Endodermal cell (in vitro differentiated cells): ENCODE data around the gene NR1I3. TPM values are rescaled to one million over a fixed set of nuclear protein-coding genes. Genes with fewer than 3 reads are reported as not detected.

Source experiments
- DNase-seq: peaks from one replicate; pipeline ENCODE4 v3.0.0-alpha.2; 2017
- H3K27ac ChIP-seq: 2 replicates; pipeline ENCODE4 v1.5.1; 2013; ENCODE audit warnings: mild to moderate bottlenecking, low read depth, low read length, moderate library complexity
- H3K27me3 ChIP-seq: 2 replicates; pipeline ENCODE4 v1.6.1; 2013; ENCODE audit warnings: mild to moderate bottlenecking, low read length, moderate library complexity; ENCODE audit not compliant: insufficient read depth, control insufficient read depth, poor library complexity, severe bottlenecking
- H3K36me3 ChIP-seq: 2 replicates; pipeline ENCODE4 v1.7.0; 2013; ENCODE audit warnings: mild to moderate bottlenecking, low read length, moderate library complexity; ENCODE audit not compliant: control insufficient read depth, insufficient read depth
- H3K4me1 ChIP-seq: one replicate; pipeline ENCODE4 v1.7.0; 2013; ENCODE audit warnings: low read length; ENCODE audit not compliant: control insufficient read depth, insufficient read depth
- H3K4me3 ChIP-seq: 2 replicates; pipeline ENCODE4 v1.5.1; 2013; ENCODE audit warnings: mild to moderate bottlenecking, low read length, moderate library complexity
- H3K9ac ChIP-seq: 2 replicates; pipeline ENCODE4 v1.6.1; 2013; ENCODE audit warnings: mild to moderate bottlenecking, low read length, moderate library complexity; ENCODE audit not compliant: poor library complexity, severe bottlenecking; ENCODE audit errors: extremely low read depth
- H3K9me3 ChIP-seq: 2 replicates; pipeline ENCODE4 v1.6.1; 2013; ENCODE audit warnings: mild to moderate bottlenecking, low read length, moderate library complexity; ENCODE audit not compliant: control insufficient read depth
- H3K27ac Mint-ChIP-seq: 2 replicates; pipeline ENCODE4 v1.8.0; 2020; ENCODE audit warnings: mixed read lengths
- H3K27me3 Mint-ChIP-seq: 2 replicates; pipeline ENCODE4 v1.8.0; 2021; ENCODE audit warnings: mild to moderate bottlenecking, mixed read lengths; ENCODE audit not compliant: insufficient read depth
- H3K36me3 Mint-ChIP-seq: 2 replicates; pipeline ENCODE4 v1.8.0; 2020; ENCODE audit warnings: low read depth, mixed read lengths
- H3K4me1 Mint-ChIP-seq: 2 replicates; pipeline ENCODE4 v1.8.0; 2020; ENCODE audit warnings: mixed read lengths
- H3K4me3 Mint-ChIP-seq: 2 replicates; pipeline ENCODE4 v1.8.0; 2020; ENCODE audit warnings: mild to moderate bottlenecking, moderate library complexity, mixed read lengths
- H3K9me3 Mint-ChIP-seq: 2 replicates; pipeline ENCODE4 v1.8.0; 2020; ENCODE audit warnings: mild to moderate bottlenecking, mixed read lengths
- CTCF ChIP-seq: fragments of 200-600 bp; sonication (generic); conservative IDR thresholded peaks from 2 replicates; pipeline ENCODE4 v1.5.0; 2021; ENCODE audit warnings: antibody characterized with exemption, mild to moderate bottlenecking
- WGBS, 2 experiments: methylation state at CpG; one replicate each; pipeline versions ENCODE4 v1.1.5 to v1.1.7; 2013; ENCODE audit warnings: missing lambda C conversion rate in 2 of 2, mixed read lengths in 1 of 2; ENCODE audit not compliant: insufficient coverage in 1 of 2, insufficient read length in 1 of 2; 5-methylcytosine and 5-hydroxymethylcytosine counted together
- microRNA-seq: library from miRNA; unstranded; fragments of <30 nt; microRNA quantifications from one replicate; pipeline ENCODE4 v1.2.0, GENCODE V29; 2020; ENCODE audit warnings: borderline microRNAs expressed
- total RNA-seq, 2 donors: library from RNA; stranded (reverse); fragmentation: NEBNext Ultra II Directional in 1 of 2; extraction: Animal tissue kit (Norgen Biotek cat#: 25700) in 1 of 2; gene quantifications; 2 replicates in 1 of 2; 3 replicates in 1 of 2; pipeline ENCODE4 v1.2.1, GENCODE V29; 2021

The NR1I3 gene
- total RNA-seq, 2 donors from 2014 or later = not detected

GRCh38 chr1:161179698-161180097 lies 58.3 kb downstream of the NR1I3 start:
- no peaks in the 10 kb centered on the region for H3K9me3 ChIP-seq
- no peak overlapping the region for H3K4me3 ChIP-seq
- DNase-seq = no peak
- Mint-ChIP-seq H3K27me3 (no peaks in the 10 kb centered on the region), H3K27ac (no peak overlapping the region), H3K4me1 (peaks cover 14% of the 10 kb centered on the region), H3K4me3 (no peak overlapping the region), H3K36me3 (peaks cover 8% of the 10 kb centered on the region), H3K9me3 (no peaks in the 10 kb centered on the region)
- no peaks in the 10 kb centered on the region for H3K27me3 ChIP-seq
- 89 to 98% methylated on average over 3 of the region's 3 CpGs for WGBS, 2 experiments
- peaks cover 8% of the 10 kb centered on the region for H3K36me3 ChIP-seq
- TF ChIP-seq CTCF = no peak
- no peak overlapping the region for H3K9ac ChIP-seq
- H3K4me1 ChIP-seq = peaks cover 4% of the 10 kb centered on the region
- H3K27ac ChIP-seq = no peak overlapping the region

Small RNA genes lying within 50 kb of the gene (microRNA-seq; reads per million reads assigned to microRNA genes)
- gene MIR5187 = not detected

Other genes with a start within 250 kb of the NR1I3 start
- 100 to 1,000 TPM; 190 to 226 TPM for gene F11R, start 217.1 kb downstream of the NR1I3 start, total RNA-seq
- gene TSTD1, start 199.2 kb downstream of the NR1I3 start, total RNA-seq = 10 to 100 TPM; 59.1 to 76.4 TPM
- gene USF1, start 192.2 kb downstream of the NR1I3 start, total RNA-seq = 10 to 100 TPM; 55.5 to 57.3 TPM
- gene ARHGAP30, start 168.3 kb downstream of the NR1I3 start, total RNA-seq = under 1 TPM; 0.07 to 0.13 TPM
- gene NECTIN4, start 148.6 kb downstream of the NR1I3 start, total RNA-seq = not detected
- gene KLHDC9, start 139.8 kb downstream of the NR1I3 start, total RNA-seq = 10 to 100 TPM; 14.6 to 25.4 TPM
- gene PFDN2, start 120.2 kb downstream of the NR1I3 start, total RNA-seq = 10 to 100 TPM; 62.9 to 95.7 TPM
- gene NIT1, start 120.1 kb downstream of the NR1I3 start, total RNA-seq = 10 to 100 TPM; 51.0 to 65.1 TPM
- 10 to 100 TPM; 34.2 to 39.8 TPM for gene DEDD, start 105.5 kb downstream of the NR1I3 start, total RNA-seq
- gene UFC1, start 84.2 kb downstream of the NR1I3 start, total RNA-seq = 10 to 100 TPM; 89.5 to 97.1 TPM
- gene USP21, start 78.7 kb downstream of the NR1I3 start, total RNA-seq = 10 to 100 TPM; 26.7 to 39.7 TPM
- 10 to 100 TPM; 46.4 to 47.2 TPM for gene PPOX, start 71.8 kb downstream of the NR1I3 start, total RNA-seq
- gene B4GALT3, start 60.7 kb downstream of the NR1I3 start, total RNA-seq = 10 to 100 TPM; 30.4 to 37.9 TPM
- 1 to 10 TPM; 4.4 to 9.6 TPM for gene ADAMTS4, start 39.1 kb downstream of the NR1I3 start, total RNA-seq
- 10 to 100 TPM; 83.5 to 100.0 TPM for gene NDUFS2, start 35.8 kb downstream of the NR1I3 start, total RNA-seq
- under 1 TPM; 0.68 to 0.69 TPM for gene FCER1G, start 22.9 kb downstream of the NR1I3 start, total RNA-seq
- 100 to 1,000 TPM; 268 to 396 TPM for gene APOA2, start 14.6 kb downstream of the NR1I3 start, total RNA-seq
- gene TOMM40L, start 12.1 kb downstream of the NR1I3 start, total RNA-seq = 10 to 100 TPM in 1 of 2 donors, 1 to 10 TPM in 1; 9.0 to 11.6 TPM
- 10 to 100 TPM in 1 of 2 donors, 1 to 10 TPM in 1; 4.0 to 11.3 TPM for gene PCP4L1, start 20.5 kb upstream of the NR1I3 start, total RNA-seq
- 1 to 10 TPM; 1.7 to 3.3 TPM for gene MPZ, start 71.8 kb upstream of the NR1I3 start, total RNA-seq
- 100 to 1,000 TPM; 270 to 296 TPM for gene SDHC, start 76.2 kb upstream of the NR1I3 start, total RNA-seq
- gene CFAP126, start 129.7 kb upstream of the NR1I3 start, total RNA-seq = 1 to 10 TPM in 1 of 2 donors, under 1 TPM in 1; 0.86 to 1.2 TPM